Large intestine (tissue), 3 donors: ENCODE data around the gene PDZD2. TPM values are rescaled to one million over a fixed set of nuclear protein-coding genes. Genes with fewer than 3 reads are reported as not detected.

Source experiments
- DNase-seq, 2 donors: peaks; one replicate each; pipeline versions ENCODE4 v3.0.0 to v3.0.0-alpha.2; 2013
- H3K27ac ChIP-seq: one replicate; pipeline ENCODE4 v1.5.1; 2013; ENCODE audit warnings: low read length
- H3K27me3 ChIP-seq: 2 replicates; pipeline ENCODE4 v1.6.1; 2013; ENCODE audit warnings: low read length; ENCODE audit not compliant: control insufficient read depth, insufficient read depth
- H3K36me3 ChIP-seq: 2 replicates; pipeline ENCODE4 v1.6.1; 2013; ENCODE audit warnings: low read length; ENCODE audit not compliant: control insufficient read depth, insufficient read depth
- H3K4me1 ChIP-seq: one replicate; pipeline ENCODE4 v1.6.1; 2013; ENCODE audit warnings: low read length; ENCODE audit not compliant: control insufficient read depth, insufficient read depth
- H3K4me3 ChIP-seq: one replicate; pipeline ENCODE4 v1.5.1; 2013; ENCODE audit warnings: low read length
- H3K9me3 ChIP-seq: one replicate; pipeline ENCODE4 v1.6.1; 2013; ENCODE audit warnings: mild to moderate bottlenecking, low read depth, low read length, moderate library complexity; ENCODE audit not compliant: control insufficient read depth
- WGBS: methylation state at CpG from one replicate; pipeline ENCODE4 v1.1.5; 2013; ENCODE audit warnings: low lambda C conversion rate; ENCODE audit not compliant: insufficient coverage; 5-methylcytosine and 5-hydroxymethylcytosine counted together
- polyA plus RNA-seq: library from polyadenylated mRNA; unstranded; fragments of 120-200 nt; gene quantifications from one replicate; pipeline ENCODE4 v1.2.1, GENCODE V29; 2013

The PDZD2 gene
- polyA plus RNA-seq, 1 donor = 4.7 TPM

GRCh38 chr5:32143617-32144377 lies 504.9 kb downstream of the PDZD2 start:
- no peak for DNase-seq
- Histone ChIP-seq H3K36me3 (peaks cover 38% of the 10 kb centered on the region), H3K4me3 (no peak overlapping the region), H3K9me3 (peaks cover 4% of the 10 kb centered on the region), H3K4me1 (no peaks in the 10 kb centered on the region), H3K27ac (no peak overlapping the region), H3K27me3 (no peaks in the 10 kb centered on the region)
- 100% methylated on average over 4 of the region's 6 CpGs for WGBS

GRCh38 chr5:32144378-32145207 lies 505.7 kb downstream of the PDZD2 start:
- Histone ChIP-seq H3K27ac (no peak overlapping the region), H3K4me1 (no peaks in the 10 kb centered on the region), H3K4me3 (no peak overlapping the region), H3K36me3 (peaks cover 40% of the 10 kb centered on the region), H3K27me3 (no peaks in the 10 kb centered on the region), H3K9me3 (peaks cover 4% of the 10 kb centered on the region)
- no CpG with 5 or more reads among the region's 5 CpGs for WGBS
- no peak for DNase-seq

- no peak for DNase-seq
- Histone ChIP-seq H3K9me3 (peaks cover 4% of the 10 kb centered on the region), H3K4me3 (no peak overlapping the region), H3K27ac (no peak overlapping the region), H3K4me1 (no peaks in the 10 kb centered on the region), H3K27me3 (no peaks in the 10 kb centered on the region), H3K36me3 (peaks cover 38% of the 10 kb centered on the region)
- no CpG with 5 or more reads among the region's 2 CpGs for WGBS
Measured at GRCh38 chr5:32145378-32145777, 506.4 kb downstream of the PDZD2 start.

GRCh38 chr5:32147236-32147635 lies 508.3 kb downstream of the PDZD2 start:
- WGBS = 70% methylated on average over 3 of the region's 3 CpGs
- H3K36me3 ChIP-seq = peaks cover 28% of the 10 kb centered on the region
- peak overlapping the region; percentile 18 for H3K27ac ChIP-seq
- no peaks in the 10 kb centered on the region for H3K9me3 ChIP-seq
- DNase-seq = no peak
- no peaks in the 10 kb centered on the region for H3K27me3 ChIP-seq
- no peak overlapping the region for H3K4me3 ChIP-seq
- no peaks in the 10 kb centered on the region for H3K4me1 ChIP-seq

- no peaks in the 10 kb centered on the region for H3K27me3 ChIP-seq
- DNase-seq = peak; percentile 24 to 37
- H3K27ac ChIP-seq = no peak overlapping the region
- H3K4me1 ChIP-seq = no peaks in the 10 kb centered on the region
- H3K9me3 ChIP-seq = no peaks in the 10 kb centered on the region
- H3K4me3 ChIP-seq = no peak overlapping the region
- no CpG with 5 or more reads among the region's 4 CpGs for WGBS
- peaks cover 28% of the 10 kb centered on the region for H3K36me3 ChIP-seq
Measured at GRCh38 chr5:32147959-32148358, 509.0 kb downstream of the PDZD2 start.

- Histone ChIP-seq H3K9me3 (no peaks in the 10 kb centered on the region), H3K4me1 (no peaks in the 10 kb centered on the region), H3K4me3 (no peak overlapping the region), H3K27ac (no peak overlapping the region), H3K27me3 (no peaks in the 10 kb centered on the region), H3K36me3 (peaks cover 27% of the 10 kb centered on the region)
- WGBS = 100% methylated on average over 1 of the region's 1 CpG
- no peak for DNase-seq
Measured at GRCh38 chr5:32150366-32150765, 511.4 kb downstream of the PDZD2 start.

- Histone ChIP-seq H3K4me3 (no peak overlapping the region), H3K4me1 (no peaks in the 10 kb centered on the region), H3K9me3 (no peaks in the 10 kb centered on the region), H3K27ac (no peak overlapping the region), H3K36me3 (peaks cover 23% of the 10 kb centered on the region), H3K27me3 (no peaks in the 10 kb centered on the region)
- DNase-seq = no peak
- 100% methylated on average over 2 of the region's 6 CpGs for WGBS
Measured at GRCh38 chr5:32151198-32151597, 512.3 kb downstream of the PDZD2 start.

- Histone ChIP-seq H3K36me3 (peaks cover 31% of the 10 kb centered on the region), H3K27ac (no peak overlapping the region), H3K9me3 (no peaks in the 10 kb centered on the region), H3K4me3 (no peak overlapping the region), H3K4me1 (no peaks in the 10 kb centered on the region), H3K27me3 (no peaks in the 10 kb centered on the region)
- 90% methylated on average over 1 of the region's 3 CpGs for WGBS
- no peak for DNase-seq
Measured at GRCh38 chr5:32153723-32154122, 514.8 kb downstream of the PDZD2 start.

- WGBS = no CpG with 5 or more reads among the region's 2 CpGs
- DNase-seq = no peak
- Histone ChIP-seq H3K36me3 (peaks cover 29% of the 10 kb centered on the region), H3K27me3 (no peaks in the 10 kb centered on the region), H3K27ac (no peak overlapping the region), H3K4me1 (no peaks in the 10 kb centered on the region), H3K9me3 (no peaks in the 10 kb centered on the region), H3K4me3 (no peak overlapping the region)
Measured at GRCh38 chr5:32155211-32155610, 516.3 kb downstream of the PDZD2 start.

GRCh38 chr5:32156635-32157034 lies 517.7 kb downstream of the PDZD2 start:
- no peaks in the 10 kb centered on the region for H3K9me3 ChIP-seq
- H3K27me3 ChIP-seq = no peaks in the 10 kb centered on the region
- no peak overlapping the region for H3K4me3 ChIP-seq
- 67% methylated on average over 1 of the region's 9 CpGs for whole genome bisulfite sequencing
- no peak overlapping the region for H3K27ac ChIP-seq
- DNase-seq = no peak
- peaks cover 34% of the 10 kb centered on the region for H3K36me3 ChIP-seq
- no peaks in the 10 kb centered on the region for H3K4me1 ChIP-seq
